ENCODE measurements around the gene RPN2. TPM values are rescaled to one million over a fixed set of nuclear protein-coding genes. Genes with fewer than 3 reads are reported as not detected.

RPN2 gene
- total and polyA plus RNA-seq, 9 of the 15 experiments (the other 6 are each of a cell fraction or from before 2014, with no cell fraction given), result 168 to 548 (median 325) TPM

DNA sequence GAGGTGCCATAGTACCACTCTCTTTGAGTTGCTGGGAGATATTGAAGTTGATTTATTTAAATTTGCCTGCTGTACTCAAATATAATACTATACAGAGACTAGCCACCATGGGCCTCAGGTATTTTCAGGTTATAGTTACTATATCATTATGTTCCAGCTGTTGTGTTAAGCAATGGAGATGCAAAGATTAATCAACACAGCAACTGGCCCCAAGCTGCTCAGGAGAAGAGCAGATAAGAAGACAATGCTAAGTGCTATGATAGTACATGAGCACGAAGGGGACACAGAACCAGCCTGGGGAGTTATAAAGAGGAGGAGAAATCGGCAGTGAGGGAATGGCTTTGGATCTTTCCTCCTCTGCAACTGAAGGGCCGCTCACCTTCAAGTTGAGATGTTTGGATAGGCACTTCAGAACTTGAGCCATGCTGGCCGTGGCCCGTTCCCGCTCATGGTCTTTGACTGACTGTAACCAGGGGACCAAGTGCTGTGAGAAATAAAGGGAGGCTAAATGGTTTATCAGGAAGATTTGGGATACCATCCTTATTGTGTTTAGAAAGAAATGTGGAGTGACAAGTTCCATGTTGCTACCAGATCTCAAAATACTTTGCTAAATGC lies 24.3 kb upstream of the RPN2 start (continued):
- TF ChIP-seq, protein P1, sequence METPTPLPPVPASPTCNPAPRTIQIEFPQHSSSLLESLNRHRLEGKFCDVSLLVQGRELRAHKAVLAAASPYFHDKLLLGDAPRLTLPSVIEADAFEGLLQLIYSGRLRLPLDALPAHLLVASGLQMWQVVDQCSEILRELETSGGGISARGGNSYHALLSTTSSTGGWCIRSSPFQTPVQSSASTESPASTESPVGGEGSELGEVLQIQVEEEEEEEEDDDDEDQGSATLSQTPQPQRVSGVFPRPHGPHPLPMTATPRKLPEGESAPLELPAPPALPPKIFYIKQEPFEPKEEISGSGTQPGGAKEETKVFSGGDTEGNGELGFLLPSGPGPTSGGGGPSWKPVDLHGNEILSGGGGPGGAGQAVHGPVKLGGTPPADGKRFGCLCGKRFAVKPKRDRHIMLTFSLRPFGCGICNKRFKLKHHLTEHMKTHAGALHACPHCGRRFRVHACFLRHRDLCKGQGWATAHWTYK (CRISPR knock-in tag; IDR thresholded peaks at IDR 0.05), result peak; percentile 68; the same call in 1 of the 2 replicates
- TF ChIP-seq, protein P2, sequence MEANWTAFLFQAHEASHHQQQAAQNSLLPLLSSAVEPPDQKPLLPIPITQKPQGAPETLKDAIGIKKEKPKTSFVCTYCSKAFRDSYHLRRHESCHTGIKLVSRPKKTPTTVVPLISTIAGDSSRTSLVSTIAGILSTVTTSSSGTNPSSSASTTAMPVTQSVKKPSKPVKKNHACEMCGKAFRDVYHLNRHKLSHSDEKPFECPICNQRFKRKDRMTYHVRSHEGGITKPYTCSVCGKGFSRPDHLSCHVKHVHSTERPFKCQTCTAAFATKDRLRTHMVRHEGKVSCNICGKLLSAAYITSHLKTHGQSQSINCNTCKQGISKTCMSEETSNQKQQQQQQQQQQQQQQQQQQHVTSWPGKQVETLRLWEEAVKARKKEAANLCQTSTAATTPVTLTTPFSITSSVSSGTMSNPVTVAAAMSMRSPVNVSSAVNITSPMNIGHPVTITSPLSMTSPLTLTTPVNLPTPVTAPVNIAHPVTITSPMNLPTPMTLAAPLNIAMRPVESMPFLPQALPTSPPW (CRISPR knock-in tag; IDR thresholded peaks at IDR 0.05), result peak; percentile 13; the same call in 1 of the 2 replicates
- TF ChIP-seq ZNF217 (CRISPR knock-in tag; IDR thresholded peaks at IDR 0.05), result no peak

DNA sequence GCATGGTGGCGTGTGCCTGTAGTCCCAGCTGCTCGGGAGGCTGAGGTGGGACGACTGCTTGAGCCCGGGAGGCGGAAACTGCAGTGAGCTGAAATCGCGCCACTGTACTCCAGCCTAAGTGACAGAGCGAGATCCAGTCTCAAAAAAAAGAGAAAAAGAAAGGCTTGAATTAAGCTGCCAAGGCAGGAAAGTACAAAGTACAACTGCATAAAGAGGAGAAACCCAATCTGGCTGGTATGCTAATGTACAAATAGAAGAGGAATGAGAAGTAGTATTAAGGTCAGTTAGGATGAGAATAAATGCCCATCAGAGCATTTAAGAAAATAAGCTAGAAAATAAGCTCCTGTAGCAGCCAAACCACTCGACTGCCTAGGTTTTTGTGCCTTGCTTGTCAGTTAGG lies 23.1 kb upstream of the RPN2 start:
- DNase-seq (ENCODE audit: extremely low read depth in 1 of 4, low spot score in 3 of 4), result no peak
- H2AFZ ChIP-seq (ENCODE audit: low read depth, low read length), result peak overlapping the region; percentile 19
- intact Hi-C loops (cut with micrococcal nuclease), result no loop called here
- H3K9ac ChIP-seq (ENCODE audit: insufficient read depth in 1 of 2, low read depth in 2 of 2, low read length in 2 of 2), result no peak overlapping the region
- no peaks in the 10 kb centered on the region for H4K20me1 ChIP-seq (replicated peaks; ENCODE audit: control insufficient read depth, insufficient read depth, low read length)
- no peak overlapping the region for H3K4me2 ChIP-seq (ENCODE audit: insufficient read depth, low read length)
- FAIRE-seq, result no peak
- WGBS (ENCODE audit: insufficient coverage, low coverage, missing lambda C conversion rate), result 81% methylated on average over 9 of the region's 9 CpGs
- no peak overlapping the region for H3K27ac ChIP-seq (ENCODE audit: extremely low read depth, low read depth, low read length)
- H3K4me3 ChIP-seq, result no peak overlapping the region
- no peak for ATAC-seq
- no peaks in the 10 kb centered on the region for H3K36me3 ChIP-seq (ENCODE audit: control insufficient read depth, insufficient read depth, low read length)
- H3K4me1 ChIP-seq (replicated peaks in 1 of 2; ENCODE audit: control insufficient read depth in 2 of 2, insufficient read depth in 2 of 2, low read length in 2 of 2), result peaks cover 29% of the 10 kb centered on the region in 2 experiments; a peak in 4 of 5 replicates
- no TSS peak for BruUV-seq (replicated peaks)
- H3K27me3 ChIP-seq (ENCODE audit: control insufficient read depth in 2 of 2, insufficient read depth in 2 of 2, low read length in 2 of 2), result no peaks in the 10 kb centered on the region
- H3K9me3 ChIP-seq (replicated peaks; ENCODE audit: control insufficient read depth, insufficient read depth, low read depth, low read length), result no peaks in the 10 kb centered on the region
- in situ Hi-C loops (cut with MboI), result no loop called here
- H3K79me2 ChIP-seq (ENCODE audit: control insufficient read depth, insufficient read depth, low read length), result no peaks in the 10 kb centered on the region
- ChIA-PET CTCF (ENCODE audit: low intra/inter-chr PET ratio) (no interaction called here), POLR2A (interaction anchor here (0.7 to 2.2 kb wide), 6 partner anchors 15 to 94 kb away, joined by 3 to 14 read pairs (median 4); partner anchors contain the start of genes MROH8, RBL1 and RPN2)
- H3K9me1 ChIP-seq (ENCODE audit: control insufficient read depth, insufficient read depth, low read length), result no peaks in the 10 kb centered on the region
- TF ChIP-seq, protein P3, sequence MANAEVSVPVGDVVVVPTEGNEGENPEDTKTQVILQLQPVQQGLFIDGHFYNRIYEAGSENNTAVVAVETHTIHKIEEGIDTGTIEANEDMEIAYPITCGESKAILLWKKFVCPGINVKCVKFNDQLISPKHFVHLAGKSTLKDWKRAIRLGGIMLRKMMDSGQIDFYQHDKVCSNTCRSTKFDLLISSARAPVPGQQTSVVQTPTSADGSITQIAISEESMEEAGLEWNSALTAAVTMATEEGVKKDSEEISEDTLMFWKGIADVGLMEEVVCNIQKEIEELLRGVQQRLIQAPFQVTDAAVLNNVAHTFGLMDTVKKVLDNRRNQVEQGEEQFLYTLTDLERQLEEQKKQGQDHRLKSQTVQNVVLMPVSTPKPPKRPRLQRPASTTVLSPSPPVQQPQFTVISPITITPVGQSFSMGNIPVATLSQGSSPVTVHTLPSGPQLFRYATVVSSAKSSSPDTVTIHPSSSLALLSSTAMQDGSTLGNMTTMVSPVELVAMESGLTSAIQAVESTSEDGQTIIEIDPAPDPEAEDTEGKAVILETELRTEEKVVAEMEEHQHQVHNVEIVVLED (CRISPR knock-in tag; IDR thresholded peaks at IDR 0.05), result no peak
- TF ChIP-seq, protein P4, sequence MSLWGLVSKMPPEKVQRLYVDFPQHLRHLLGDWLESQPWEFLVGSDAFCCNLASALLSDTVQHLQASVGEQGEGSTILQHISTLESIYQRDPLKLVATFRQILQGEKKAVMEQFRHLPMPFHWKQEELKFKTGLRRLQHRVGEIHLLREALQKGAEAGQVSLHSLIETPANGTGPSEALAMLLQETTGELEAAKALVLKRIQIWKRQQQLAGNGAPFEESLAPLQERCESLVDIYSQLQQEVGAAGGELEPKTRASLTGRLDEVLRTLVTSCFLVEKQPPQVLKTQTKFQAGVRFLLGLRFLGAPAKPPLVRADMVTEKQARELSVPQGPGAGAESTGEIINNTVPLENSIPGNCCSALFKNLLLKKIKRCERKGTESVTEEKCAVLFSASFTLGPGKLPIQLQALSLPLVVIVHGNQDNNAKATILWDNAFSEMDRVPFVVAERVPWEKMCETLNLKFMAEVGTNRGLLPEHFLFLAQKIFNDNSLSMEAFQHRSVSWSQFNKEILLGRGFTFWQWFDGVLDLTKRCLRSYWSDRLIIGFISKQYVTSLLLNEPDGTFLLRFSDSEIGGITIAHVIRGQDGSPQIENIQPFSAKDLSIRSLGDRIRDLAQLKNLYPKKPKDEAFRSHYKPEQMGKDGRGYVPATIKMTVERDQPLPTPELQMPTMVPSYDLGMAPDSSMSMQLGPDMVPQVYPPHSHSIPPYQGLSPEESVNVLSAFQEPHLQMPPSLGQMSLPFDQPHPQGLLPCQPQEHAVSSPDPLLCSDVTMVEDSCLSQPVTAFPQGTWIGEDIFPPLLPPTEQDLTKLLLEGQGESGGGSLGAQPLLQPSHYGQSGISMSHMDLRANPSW (CRISPR knock-in tag; IDR thresholded peaks at IDR 0.05), result no peak
- TF ChIP-seq, protein P5, sequence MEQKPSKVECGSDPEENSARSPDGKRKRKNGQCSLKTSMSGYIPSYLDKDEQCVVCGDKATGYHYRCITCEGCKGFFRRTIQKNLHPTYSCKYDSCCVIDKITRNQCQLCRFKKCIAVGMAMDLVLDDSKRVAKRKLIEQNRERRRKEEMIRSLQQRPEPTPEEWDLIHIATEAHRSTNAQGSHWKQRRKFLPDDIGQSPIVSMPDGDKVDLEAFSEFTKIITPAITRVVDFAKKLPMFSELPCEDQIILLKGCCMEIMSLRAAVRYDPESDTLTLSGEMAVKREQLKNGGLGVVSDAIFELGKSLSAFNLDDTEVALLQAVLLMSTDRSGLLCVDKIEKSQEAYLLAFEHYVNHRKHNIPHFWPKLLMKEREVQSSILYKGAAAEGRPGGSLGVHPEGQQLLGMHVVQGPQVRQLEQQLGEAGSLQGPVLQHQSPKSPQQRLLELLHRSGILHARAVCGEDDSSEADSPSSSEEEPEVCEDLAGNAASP (IDR thresholded peaks at IDR 0.05), result no peak
- no peak for TF ChIP-seq ZNF79 (CRISPR knock-in tag; IDR thresholded peaks at IDR 0.05; ENCODE audit: low read depth)
- TF ChIP-seq SRSF3 (IDR thresholded peaks at IDR 0.05; ENCODE audit: insufficient read depth, low read length), result no peak
- no peak for TF ChIP-seq BRCA1 (IDR thresholded peaks at IDR 0.05)
- no peak for TF ChIP-seq BRCA1 (CRISPR knock-in tag; IDR thresholded peaks at IDR 0.05)
- no peak for TF ChIP-seq ZNF717 (CRISPR knock-in tag; IDR thresholded peaks at IDR 0.05)
- TF ChIP-seq ERF (CRISPR knock-in tag; IDR thresholded peaks at IDR 0.05), result no peak
